DMS114 treated with DMSO at 0.1 percent for 48 hours (cell line): ENCODE data around the gene ENDOD1.

Experiments used
- DNase-seq: peaks from one replicate; lab custom pipeline; 2025; ENCODE audit not compliant: unreplicated experiment; lab: John Stamatoyannopoulos, UW

ENDOD1 gene

DNA sequence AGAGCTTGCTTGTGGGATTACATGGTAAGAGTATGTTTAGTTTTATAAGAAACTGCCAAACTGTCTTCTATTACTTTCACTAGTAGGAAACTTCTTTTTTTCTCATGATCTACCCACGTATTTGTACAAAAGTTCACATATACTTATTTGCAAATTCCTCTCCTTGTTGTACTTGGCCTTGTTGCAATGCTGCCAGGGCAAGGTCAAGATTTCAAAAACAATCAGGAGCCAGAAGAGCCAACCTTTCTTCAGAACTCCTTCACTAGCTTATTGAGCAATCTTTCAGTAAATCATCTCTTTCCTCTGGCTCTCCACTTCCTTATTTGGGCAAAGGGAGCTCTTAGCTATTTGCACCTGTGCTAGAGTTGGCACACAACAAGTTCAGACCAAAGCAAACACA is 13.2 kb upstream of the ENDOD1 start:
- no peak for DNase-seq

DNA sequence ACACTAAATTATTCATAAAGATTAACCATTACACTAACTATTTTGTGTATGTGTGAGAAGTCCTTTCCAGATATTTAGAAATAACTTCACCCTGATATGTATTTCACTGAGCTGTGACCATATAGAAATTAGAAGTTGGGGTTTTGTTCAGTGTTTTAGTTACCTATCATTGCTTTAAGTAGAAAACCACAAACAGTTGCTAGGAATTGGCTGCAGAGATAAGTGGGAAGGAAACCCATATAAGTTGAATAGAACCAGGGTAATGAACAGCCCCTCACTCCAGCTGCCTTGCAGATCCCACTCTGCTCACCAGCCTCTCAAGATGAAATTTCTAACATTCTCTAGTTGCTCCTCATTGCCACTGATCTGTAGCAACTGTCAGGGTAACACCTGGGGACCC is 12.7 kb upstream of the ENDOD1 start:
- DNase-seq: no peak

DNA sequence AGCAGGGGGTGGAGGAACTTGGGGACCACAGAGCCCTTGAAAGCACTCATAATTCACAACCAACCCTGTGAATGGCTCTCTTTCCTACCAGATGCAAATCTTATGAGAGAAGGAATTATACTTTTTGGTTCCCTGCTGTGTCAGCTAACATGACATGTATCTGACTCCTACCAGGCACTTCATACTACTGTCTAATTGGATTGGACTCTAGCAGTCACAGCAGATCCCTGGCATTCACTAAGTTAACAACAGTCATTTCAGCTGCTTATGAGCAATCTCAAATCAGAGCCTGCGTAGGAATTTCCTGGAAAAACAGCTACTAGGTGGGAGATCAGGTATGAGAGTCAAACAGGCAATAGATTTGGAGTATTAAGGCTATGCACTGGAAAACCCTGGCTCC is 11.1 kb upstream of the ENDOD1 start:
- DNase-seq: no peak

DNA sequence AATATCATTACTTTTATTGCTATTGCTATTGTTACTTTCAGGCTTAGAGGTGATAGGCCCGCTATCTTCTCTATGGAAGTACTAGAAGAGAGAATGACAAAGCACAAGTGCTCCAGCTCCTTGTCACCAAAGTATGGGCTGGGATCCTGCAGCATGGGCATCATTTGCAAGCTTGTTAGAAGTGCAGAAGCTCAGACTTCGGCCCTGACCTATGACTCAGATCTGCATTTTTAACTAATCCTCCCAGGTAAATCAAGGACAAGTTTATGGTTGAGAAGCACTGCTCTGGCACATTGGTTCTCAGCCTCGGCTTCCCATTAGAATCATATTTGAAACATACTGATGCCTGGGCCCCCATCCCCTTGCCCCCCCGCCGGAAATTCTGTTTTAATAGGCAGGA is 8.6 kb upstream of the ENDOD1 start:
- no peak for DNase-seq

DNA sequence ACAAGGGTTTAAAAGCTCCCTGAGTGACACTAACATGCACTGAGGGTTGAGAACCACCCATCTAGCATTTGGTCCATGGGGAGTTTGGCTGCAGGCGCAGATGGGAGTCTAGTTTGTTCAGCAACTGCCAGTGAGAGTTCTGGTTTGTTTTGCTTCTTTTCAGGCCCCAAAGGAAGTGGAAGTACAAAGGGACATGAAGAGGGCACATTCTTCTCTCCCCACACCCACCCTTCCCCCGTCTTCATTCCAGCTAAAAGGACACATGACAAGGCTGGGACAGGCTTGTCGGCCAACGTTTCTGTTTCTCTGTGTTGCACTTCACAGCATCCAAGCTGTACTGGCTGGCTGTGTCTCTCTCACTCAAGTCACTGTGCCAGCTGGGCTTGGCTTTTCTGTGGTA is 8.2 kb upstream of the ENDOD1 start:
- no peak for DNase-seq

DNA sequence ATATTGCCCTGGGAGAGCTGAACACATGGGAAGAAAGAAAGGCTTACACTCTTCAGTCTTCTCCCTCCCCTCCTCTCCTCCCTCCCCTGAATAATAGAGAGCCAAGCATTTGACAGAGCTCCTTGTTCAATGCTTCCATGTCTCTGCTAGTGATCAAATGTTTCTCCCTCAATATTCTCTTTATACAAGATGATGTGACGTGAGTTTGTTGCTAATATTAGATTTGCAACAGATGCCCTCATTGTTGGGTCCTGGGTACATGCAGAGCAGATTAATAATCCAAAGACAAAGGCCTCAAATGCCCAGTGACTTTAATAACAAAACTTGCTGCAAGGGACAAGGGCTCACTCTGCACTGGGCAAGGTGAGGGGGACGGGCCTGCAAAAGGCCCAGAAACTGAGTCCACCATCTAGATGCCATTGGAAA is 7.1 kb upstream of the ENDOD1 start:
- DNase-seq: no peak

DNA sequence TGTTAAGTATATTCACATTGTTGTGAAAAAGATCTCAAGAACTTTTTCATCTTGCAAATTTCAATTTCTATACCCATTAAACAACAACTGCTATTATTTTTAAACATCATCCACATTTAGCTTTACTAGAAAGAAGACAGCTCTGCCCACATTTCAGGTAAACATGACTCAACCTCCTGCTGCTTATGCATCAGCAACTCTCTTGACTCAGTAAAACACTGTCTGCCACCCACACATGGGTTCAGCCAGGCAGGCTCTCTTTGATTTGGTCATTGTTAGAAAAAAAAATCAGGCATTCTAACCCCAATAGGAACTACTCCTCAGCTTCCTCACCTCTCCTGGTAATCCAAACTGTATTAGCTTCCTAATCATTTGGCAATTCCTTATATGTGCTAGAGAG is 5.1 kb upstream of the ENDOD1 start:
- no peak for DNase-seq

DNA sequence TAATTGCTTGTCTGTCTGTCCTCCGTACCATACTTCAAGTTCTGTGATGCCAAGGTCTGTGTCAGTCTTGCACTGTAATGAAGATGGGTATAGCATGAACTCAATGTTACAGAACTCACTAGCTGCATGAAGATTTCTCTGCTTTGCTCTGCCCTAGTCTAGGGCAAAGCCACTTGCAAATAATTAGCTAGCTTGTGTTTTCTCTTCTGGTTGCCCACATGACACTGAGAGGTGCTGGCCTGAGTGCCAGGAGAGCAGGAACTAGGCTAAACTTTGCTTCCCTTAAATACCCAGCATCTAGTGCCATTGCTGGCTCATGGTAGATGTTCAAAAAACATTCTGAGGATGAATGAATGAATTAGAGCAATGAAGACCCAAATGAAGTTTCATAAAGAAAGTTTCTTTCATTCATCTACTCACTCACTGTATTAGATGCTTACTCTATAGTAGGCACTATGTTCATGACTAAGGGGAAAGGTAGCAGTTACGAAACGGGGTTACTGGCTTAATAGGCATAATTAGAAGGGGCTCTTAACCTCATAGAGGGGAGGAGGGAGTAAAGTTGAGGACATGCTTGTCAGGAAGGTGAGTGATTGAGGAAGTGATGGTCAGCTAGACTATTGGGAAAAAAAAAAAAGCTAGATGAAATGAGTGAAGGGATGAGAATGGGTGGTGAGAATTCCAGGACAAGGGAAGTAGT is 4.4 kb upstream of the ENDOD1 start:
- DNase-seq: no peak

DNA sequence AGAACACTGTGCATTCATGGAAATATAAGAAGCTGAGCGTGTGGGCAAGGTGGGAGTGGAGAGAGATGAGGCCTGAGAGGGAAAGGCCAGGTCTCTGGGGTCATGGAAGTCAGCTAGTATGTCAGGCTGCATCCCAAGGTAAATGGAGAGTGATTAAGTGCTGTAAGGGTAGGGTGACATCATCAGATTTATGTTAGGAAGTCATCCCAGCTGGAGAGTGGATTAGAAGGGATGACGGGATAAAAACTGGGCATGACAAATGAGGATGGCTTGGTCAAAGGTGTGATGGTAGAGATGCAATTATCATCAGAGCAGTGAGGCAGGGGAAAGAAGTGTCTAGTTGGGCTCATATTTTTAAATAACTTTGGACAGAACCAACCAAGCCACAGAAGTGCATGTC is 3.5 kb upstream of the ENDOD1 start:
- no peak for DNase-seq

DNA sequence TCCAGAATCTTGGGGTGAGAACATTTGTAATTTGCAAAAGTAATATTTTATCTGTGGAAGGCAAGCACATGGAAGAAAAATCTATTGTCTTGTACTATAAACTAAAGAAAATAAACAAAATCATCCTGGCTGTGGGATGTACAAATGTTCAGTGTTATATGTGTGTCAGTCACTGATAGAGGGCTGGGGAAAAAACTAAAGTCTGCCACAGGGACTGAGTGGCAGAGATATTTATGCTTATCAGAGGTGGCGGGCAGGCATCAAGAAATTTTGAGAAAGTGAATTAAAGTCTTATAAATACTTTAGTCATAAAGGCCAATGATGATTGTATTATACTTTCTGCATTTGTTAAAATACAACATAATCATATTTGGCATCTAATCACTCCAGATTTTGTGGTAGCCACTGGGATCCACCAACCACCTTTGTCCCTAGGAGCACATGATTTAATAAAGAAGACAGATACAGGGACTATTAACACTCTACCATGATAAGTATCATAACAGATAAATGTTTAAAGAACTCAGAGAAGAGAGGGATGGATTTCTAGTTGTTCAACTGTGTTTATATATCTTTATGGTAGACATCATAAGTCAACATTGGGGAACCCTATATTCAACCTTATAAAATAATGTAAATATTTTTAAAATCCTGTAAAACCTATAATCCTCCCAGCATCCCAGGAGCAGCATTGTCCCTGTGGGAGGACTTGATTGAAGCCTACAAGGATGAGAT is 2.6 kb upstream of the ENDOD1 start:
- no peak for DNase-seq

DNA sequence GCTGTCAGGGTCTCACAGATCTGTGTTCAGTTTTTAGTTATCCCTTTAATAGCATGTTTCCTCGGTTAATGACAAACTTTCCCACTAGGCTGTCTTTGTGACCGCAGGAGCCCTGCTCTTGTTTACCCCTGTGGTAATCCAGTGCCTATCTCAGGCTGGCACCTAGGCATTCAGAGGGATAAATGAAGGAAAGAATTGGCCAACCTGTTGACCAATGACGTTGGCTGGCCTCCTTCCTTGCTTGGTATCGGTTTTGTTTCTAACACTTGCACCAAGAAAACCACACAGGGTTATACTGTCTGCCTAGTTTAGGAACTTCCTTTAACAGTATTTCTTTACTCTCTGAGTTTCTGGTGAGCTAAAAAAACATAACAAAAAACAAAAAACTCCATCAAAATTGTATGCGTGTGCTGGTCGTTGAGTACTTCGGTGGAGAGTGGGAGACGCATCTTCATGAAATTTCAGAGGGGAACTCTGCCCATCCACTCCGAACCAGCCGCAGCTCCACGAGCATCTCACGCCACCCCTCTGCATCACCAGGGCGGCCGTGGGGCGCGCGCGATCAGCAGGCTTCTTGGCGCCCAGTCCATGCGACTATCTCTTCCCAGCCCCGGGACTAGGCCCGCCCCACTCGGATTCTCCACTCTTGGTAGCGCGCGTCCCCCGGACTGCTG is 563 bp upstream of the ENDOD1 start:
- peak; percentile 23 for DNase-seq

DNA sequence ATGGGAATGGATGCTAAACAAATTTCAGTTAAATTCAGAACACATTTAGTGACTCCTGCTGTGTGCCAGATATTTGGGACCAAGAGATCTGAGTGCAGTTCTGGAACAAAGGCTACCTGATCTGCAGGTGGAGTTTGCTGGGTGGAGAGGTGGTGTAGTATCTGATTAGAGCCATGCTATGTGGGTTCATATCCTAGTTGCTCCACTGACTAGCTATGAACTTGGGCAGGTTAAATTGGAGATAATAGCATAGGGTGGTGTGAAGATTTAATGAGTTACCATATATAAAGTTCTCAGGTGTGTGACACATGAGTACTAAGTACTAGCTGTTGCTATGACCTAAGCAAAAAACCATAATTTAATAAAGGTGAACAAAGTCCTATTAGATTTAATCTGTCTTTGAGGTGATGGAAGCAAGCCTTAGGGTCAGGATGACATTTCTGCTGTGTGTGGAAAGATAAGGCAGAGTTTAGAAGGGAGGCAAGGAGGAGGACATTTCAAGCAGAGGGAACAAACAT is 2.1 kb downstream of the ENDOD1 start:
- DNase-seq: no peak

DNA sequence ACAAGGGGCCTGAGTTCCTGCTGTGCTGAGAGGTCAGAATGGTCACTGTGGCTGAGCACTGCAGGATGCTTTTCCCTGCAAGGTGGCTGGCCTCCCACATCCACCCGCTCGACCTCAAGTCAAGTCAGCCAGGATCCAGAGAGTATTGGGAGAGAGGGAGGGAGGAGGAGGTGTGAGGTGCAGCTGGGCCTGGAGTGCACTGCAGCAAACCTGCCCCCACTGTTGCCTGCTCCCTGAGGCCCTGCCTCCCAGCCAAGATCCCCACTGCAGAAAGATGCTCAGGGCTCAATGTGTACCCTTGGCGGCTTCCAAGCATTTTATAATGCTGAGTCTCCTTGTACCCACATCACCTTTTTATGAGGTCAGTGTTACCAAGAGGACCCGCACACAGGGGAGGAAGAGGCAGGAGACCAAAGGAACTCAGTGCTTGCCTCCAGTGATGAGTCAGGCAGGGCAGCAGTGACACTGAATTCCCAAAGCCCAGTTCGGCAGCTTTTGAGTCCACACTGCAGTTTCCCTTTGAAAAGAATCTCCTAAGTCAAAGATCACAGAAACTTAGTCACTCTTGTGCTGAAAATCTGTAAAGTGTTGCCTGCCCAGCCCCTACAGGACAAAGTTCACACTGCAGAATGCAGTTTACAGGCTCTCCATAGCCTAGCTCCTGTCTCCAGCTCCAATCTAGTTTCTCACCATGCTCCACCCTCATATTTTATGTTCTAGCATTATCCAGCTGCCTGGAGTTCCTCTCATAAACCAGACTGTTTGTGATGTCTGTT is 3.1 kb downstream of the ENDOD1 start:
- DNase-seq: no peak

DNA sequence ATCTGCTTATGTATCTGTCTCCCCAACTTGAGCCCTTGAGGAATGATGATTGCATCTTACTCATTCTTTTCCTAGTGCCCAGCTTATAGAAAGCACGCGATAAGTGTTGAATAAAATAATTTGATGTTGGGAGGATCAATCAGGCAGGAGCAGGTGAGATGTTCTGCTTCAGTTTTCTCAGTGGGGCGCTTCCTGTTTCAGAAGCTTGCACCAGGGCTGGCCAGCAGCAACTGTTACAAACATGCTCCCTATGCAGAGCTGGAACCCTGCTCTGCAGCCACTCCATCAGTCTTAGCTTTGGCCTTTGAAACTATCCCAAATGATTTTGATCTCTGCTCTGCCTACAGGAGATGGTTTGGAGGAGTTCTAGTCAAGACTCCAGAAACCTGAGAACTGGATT is 3.9 kb downstream of the ENDOD1 start:
- DNase-seq: no peak

DNA sequence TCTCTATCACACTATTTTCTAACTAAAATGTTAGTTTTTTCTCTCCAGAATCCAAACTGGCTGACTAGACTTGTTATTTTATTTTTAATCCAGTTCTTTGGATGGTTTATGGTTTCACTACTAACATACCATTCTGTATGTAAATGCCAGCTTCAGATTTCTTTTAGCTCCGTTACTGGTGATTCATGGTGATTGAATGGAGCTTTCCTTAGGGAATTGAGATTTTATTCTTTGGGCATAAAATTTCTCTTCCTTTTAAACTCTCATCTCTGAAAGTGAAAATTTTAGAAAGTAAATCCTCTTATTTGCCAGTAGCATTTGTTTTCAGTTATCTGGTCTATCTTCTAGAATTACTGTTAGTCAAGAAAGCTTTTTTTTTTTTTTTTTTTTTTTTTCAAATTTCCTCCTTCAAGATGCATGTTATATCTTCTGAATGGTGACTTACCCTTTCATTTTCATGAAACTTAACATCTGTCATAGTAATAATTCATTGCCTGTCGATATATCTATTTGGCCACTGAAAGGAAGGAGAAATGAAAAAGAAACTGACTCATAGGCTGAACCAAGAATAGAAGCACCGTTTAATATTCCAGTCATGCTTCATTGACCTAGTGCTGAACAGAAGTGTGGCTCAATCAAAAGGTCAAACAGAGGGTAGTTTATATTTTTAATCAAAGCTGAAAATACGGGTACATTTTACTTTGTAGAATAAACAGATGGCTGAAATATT is 6.4 kb downstream of the ENDOD1 start:
- DNase-seq: no peak

DNA sequence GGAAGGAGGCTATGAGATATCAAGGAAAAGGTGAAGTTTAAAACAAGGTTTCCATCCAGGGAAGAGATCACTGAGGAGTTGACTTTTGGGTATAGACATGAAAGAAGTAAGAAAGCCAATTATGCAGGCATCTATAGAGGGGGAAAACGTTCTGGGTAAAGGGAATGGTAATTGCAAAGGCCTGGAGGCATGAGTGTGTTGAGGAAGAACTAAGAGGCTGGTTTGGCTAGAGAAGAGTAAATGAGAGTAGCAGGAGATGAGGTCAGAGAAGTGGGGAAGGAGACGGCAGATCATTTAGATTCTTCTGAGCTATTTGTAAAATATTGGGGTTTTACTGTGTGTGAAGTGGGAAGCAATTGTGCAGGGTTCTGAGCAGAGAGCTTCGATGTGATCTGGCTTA is 7.6 kb downstream of the ENDOD1 start:
- no peak for DNase-seq

DNA sequence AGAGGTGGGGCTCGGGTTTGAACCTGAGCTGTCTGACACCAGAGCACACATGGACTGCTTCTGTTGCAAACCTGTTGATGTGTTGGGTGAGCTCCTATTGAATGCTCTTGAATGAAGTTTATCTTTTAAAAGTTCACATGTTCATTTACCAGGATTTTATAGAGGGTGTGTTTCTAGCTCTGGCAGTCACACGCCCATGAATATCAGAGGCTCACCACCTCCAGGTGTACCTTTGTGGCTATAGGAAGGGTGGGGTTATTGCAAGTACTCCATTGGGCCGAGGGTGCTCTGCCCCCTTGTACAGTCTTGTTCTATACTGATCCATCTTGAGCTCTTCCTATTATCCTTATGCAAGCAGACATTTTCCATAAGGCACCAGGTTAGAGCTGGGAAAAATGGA is 9.2 kb downstream of the ENDOD1 start:
- DNase-seq: no peak

DNA sequence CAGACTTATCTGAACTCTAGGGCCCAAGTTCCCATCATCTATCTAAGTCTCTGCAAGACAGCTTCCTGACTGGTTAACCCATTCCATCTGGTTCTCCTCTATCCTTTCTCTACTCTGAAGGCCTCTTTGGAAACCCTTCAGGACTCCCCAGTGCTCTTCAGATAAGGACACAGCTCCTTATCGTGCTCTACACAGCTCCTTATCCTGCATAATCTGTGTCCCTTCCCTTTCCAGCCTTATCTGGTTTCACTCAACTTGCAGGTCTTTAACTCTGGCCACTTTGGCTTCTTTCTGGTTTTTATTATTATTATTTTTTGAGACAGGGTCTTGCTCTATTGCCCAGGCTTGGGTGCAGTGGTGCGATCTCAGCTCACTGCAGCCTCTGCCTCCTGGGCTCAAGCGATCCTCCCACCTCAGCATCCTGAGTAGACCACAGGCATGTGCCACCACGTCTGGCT is 10.6 kb downstream of the ENDOD1 start:
- no peak for DNase-seq

DNA sequence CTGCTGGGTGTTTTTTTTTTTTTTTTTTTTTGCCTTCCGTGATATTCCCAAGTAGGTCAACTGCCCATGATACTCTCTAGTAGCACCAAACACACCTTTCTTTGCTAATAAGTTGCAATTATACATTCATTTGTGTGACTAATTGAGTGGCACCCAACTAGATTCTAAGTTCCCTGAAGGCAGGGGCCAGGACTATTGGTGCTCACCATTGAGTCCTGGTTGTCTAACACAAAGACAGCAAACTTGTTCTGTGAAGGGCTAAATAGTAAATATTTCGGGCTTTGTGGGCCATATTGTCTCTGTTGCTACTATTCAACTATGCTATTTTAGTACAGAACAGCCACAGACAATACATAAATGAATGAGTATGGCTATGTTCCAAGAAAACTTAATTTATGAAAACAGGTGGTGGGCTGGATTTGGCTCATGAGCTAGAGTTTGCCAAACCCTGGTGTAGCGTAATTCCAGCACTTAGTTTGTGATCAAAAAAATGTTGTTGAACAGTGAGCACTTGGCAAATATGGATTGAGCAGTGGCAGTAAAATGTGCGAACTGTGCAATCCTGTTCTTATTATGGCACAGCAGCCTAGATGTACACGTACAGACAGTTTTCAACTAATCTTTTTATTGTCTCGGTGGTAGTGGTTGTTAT is 11.3 kb downstream of the ENDOD1 start:
- DNase-seq: no peak

DNA sequence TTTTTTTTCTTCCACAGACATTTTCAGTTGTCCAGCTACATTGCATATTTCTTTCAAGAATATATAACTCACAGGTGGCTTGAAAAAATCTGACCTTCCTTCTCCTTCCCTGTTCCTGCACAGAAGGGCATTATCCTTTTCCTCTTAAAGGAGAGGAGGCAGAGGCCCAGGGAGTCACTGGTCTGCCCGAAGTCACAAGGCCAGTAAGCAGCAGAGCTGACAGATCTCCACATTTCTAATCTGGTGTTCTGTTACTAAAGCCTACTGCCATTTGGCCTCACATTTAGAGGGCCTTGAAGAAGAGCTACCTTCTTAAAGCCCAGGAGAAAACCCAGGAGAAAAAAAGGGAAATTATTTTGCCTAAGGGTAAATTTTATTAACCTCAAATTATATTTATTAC is 12.3 kb downstream of the ENDOD1 start:
- DNase-seq: no peak
